HepG2 (cell line): Measurements from ENCODE around the gene KBTBD13. TPM values are rescaled to one million over a fixed set of nuclear protein-coding genes. Genes with fewer than 3 reads are reported as not detected.

Experiments
- ATAC-seq: fragments of 200-7000 bp; cut with Tn5 transposase; 3 replicates; pipeline ENCODE4 v1.9.1; 2020; ENCODE audit warnings: mild to moderate bottlenecking, moderate library complexity
- BruUV-seq: library from RNA; stranded (reverse); fragments of 400-500 nt; replicated peaks from 2 replicates; lab custom pipeline; 2021; lab: Mats Ljungman, UMichigan
- CTCF ChIA-PET: fragments of 300-600 bp; formaldehyde crosslinking; extraction: SDS; loops from one replicate; lab custom pipeline; 2021; ENCODE audit warnings: low total read pairs, inconsistent platforms, low intra/inter-chr PET ratio; lab: Yijun Ruan, JAX
- POLR2A ChIA-PET: fragments of 350-600 bp; sonication (Branson Sonifier 250); formaldehyde crosslinking; loops from one replicate; lab custom pipeline; 2020; ENCODE audit warnings: antibody characterized with exemption, inconsistent platforms; lab: Yijun Ruan, JAX
- DNase-seq: peaks from one replicate; pipeline ENCODE4 v3.0.0-alpha.2; 2015; ENCODE audit warnings: low spot score
- FAIRE-seq: peaks from 3 replicates; lab custom pipeline; 2011; peaks lifted over from hg19 to GRCh38; lab: Jason Lieb, UNC
- H2AFZ ChIP-seq: one replicate; pipeline ENCODE4 v1.6.1; 2011; ENCODE audit warnings: low read length, inconsistent platforms
- H3K27ac ChIP-seq: fragments of 300-600 bp; 3 replicates; pipeline ENCODE4 v1.8.0; 2011; ENCODE audit warnings: mixed run types, mild to moderate bottlenecking, mixed read lengths, low read length, inconsistent platforms; ENCODE audit not compliant: insufficient read depth; ENCODE audit errors: extremely low read length
- H3K27me3 ChIP-seq, 2 experiments: fragments of 200-600 bp in 1 of 2; 2 replicates in 1 of 2; 3 replicates in 1 of 2; pipeline versions ENCODE4 v1.6.0 to v1.8.0; 2011; ENCODE audit warnings: low read length in 2 of 2, mild to moderate bottlenecking in 2 of 2, moderate library complexity in 2 of 2, inconsistent platforms in 1 of 2; ENCODE audit not compliant: insufficient read depth in 2 of 2, control insufficient read depth in 1 of 2
- H3K36me3 ChIP-seq, 2 experiments: fragments of 200-600 bp in 1 of 2; replicated peaks in 1 of 2; 2 replicates in 1 of 2; 3 replicates in 1 of 2; pipeline versions ENCODE4 v1.5.1 to v1.8.0; 2011; ENCODE audit warnings: low read length in 2 of 2, inconsistent platforms in 1 of 2; ENCODE audit not compliant: insufficient read depth in 2 of 2, control insufficient read depth in 1 of 2
- H3K4me1 ChIP-seq: 2 replicates; pipeline ENCODE4 v1.5.1; 2012; ENCODE audit warnings: low read length, inconsistent platforms; ENCODE audit not compliant: insufficient read depth
- H3K4me2 ChIP-seq: 2 replicates; pipeline ENCODE4 v1.6.0; 2011; ENCODE audit warnings: low read depth, low read length, inconsistent platforms
- H3K4me3 ChIP-seq, 3 experiments: fragments of 200-600 bp in 1 of 3; sonication (generic), shearing (Covaris generic) in 1 of 3; replicated peaks in 1 of 3; 2 replicates each; pipeline ENCODE4 v1.5.1; 2011 to 2016; ENCODE audit warnings: low read length in 3 of 3, inconsistent platforms in 2 of 3, low read depth in 2 of 3, mild to moderate bottlenecking in 2 of 3, control low read depth in 1 of 3, mixed read lengths in 1 of 3; ENCODE audit not compliant: insufficient read depth in 1 of 3
- H3K79me2 ChIP-seq: one replicate; pipeline ENCODE4 v1.6.1; 2011; ENCODE audit warnings: low read length, inconsistent platforms; ENCODE audit not compliant: insufficient read depth
- H3K9ac ChIP-seq: 2 replicates; pipeline ENCODE4 v1.6.0; 2011; ENCODE audit warnings: mild to moderate bottlenecking, low read depth, low read length, inconsistent platforms; ENCODE audit not compliant: insufficient read depth
- H3K9me3 ChIP-seq: 2 replicates; pipeline ENCODE4 v1.5.1; 2012; ENCODE audit warnings: mild to moderate bottlenecking, low read length
- H4K20me1 ChIP-seq: 2 replicates; pipeline ENCODE4 v1.6.0; 2011; ENCODE audit warnings: inconsistent platforms, mild to moderate bottlenecking, low read length, moderate library complexity; ENCODE audit not compliant: insufficient read depth
- ATM ChIP-seq: fragments of 450-650 bp; IDR thresholded peaks from 2 replicates; pipeline ENCODE4 v1.7.1; 2017; ENCODE audit warnings: mild to moderate bottlenecking, borderline replicate concordance
- CAMTA2 ChIP-seq: sonication (generic); formaldehyde crosslinking; IDR thresholded peaks from 2 replicates; pipeline ENCODE4 v1.4.0; 2020; ENCODE audit warnings: mild to moderate bottlenecking, missing genetic modification reagents, borderline replicate concordance
- ISX ChIP-seq: sonication (generic); formaldehyde crosslinking; conservative IDR thresholded peaks from 2 replicates; pipeline ENCODE4 v1.5.0; 2020; ENCODE audit warnings: missing genetic modification reagents
- KAT7 ChIP-seq: IDR thresholded peaks from 2 replicates; pipeline ENCODE4 v1.6.1; 2018; ENCODE audit warnings: borderline replicate concordance, missing compliant biosample characterization
- TEAD3 ChIP-seq: optimal IDR thresholded peaks from 2 replicates; pipeline ENCODE3; 2016; ENCODE audit warnings: borderline replicate concordance
- ZBTB38 ChIP-seq: sonication (generic); formaldehyde crosslinking; IDR thresholded peaks from 2 replicates; pipeline ENCODE4 v1.5.1; 2020; ENCODE audit warnings: mild to moderate bottlenecking, missing genetic modification reagents
- ZNF12 ChIP-seq: sonication (generic); formaldehyde crosslinking; IDR thresholded peaks from 2 replicates; pipeline ENCODE4 v1.5.0; 2020; ENCODE audit warnings: missing genetic modification reagents
- ZNF775 ChIP-seq: sonication (generic); formaldehyde crosslinking; IDR thresholded peaks from 2 replicates; pipeline ENCODE4 v1.4.0; 2020; ENCODE audit warnings: missing genetic modification reagents, mild to moderate bottlenecking, moderate library complexity, borderline replicate concordance
- WGBS: methylation state at CpG from one replicate; pipeline ENCODE4 v1.1.6; 2017; ENCODE audit warnings: low lambda C conversion rate; 5-methylcytosine and 5-hydroxymethylcytosine counted together
- in situ Hi-C: cut with HindIII; loops from 2 replicates; pipeline ENCODE4 v1.10.0; 2017; ENCODE audit warnings: low pct_unique_long_range_greater_than_20kb; ENCODE audit not compliant: extremely low pct_ligation_motif_present
- intact Hi-C: fragments of 100-400 bp; cut with micrococcal nuclease; formaldehyde crosslinking; loops from one replicate; pipeline ENCODE4 v1.10.0; 2022; ENCODE audit not compliant: unreplicated experiment
- polyA plus RNA-seq, 8 experiments: library from polyadenylated mRNA; depleted of rRNA in 3 of 8; stranded (reverse) in 7 of 8; unstranded in 1 of 8; fragments of >200 nt; fragmentation: Illumina TruSeq in 4 of 8; extraction: Trizol in 4 of 8; gene quantifications; 2 replicates each; pipeline versions ENCODE4 v1.2.1 to v1.2.3, GENCODE V29; 2011 to 2016; ENCODE audit warnings: low read depth in 4 of 8, missing spikeins in 1 of 8, mixed read lengths in 1 of 8; ENCODE audit not compliant: insufficient read depth in 1 of 8
- total RNA-seq, 5 experiments: library from RNA; depleted of rRNA; stranded (reverse); fragments of >200 nt; fragmentation: Illumina TruSeq; extraction: Trizol; gene quantifications; 2 replicates each; pipeline ENCODE4 v1.2.3, GENCODE V29; 2016; ENCODE audit warnings: low read depth in 1 of 5

Gene KBTBD13
- total and polyA plus RNA-seq, 2 of the 13 experiments (the other 11 are each of a cell fraction or from before 2014, with no cell fraction given), result not detected

DNA sequence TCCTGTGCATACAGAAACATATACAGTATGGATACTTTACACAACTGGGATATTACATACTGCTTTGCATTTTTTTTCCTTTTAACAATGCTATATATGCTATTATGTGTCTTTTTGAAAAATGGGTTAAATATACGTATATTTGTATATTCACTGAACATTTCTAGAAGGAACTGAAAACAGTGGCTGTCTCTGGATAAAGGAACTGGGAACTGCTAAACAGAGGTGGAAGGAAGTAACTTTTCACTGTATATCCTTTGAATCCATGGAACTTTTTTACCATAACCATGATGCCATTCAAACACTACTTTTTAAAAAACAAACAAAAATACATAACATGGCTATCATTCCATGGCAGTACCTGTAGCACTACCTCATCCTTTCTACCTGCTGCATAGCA is 49.0 kb upstream of the KBTBD13 start:
- ChIA-PET CTCF (no interaction called here), POLR2A (no interaction called here)
- no peak for FAIRE-seq
- WGBS, result 90% methylated on average over 1 of the region's 1 CpG
- Histone ChIP-seq H3K4me2 (peak overlapping the region; percentile 85), H3K4me1 (peaks cover 36% of the 10 kb centered on the region), H3K36me3 (peaks cover 5 to 21% of the 10 kb centered on the region in 2 experiments; a peak in 3 of 5 replicates), H3K4me3 (peak overlapping the region in 2 of 3 experiments; percentile 89 to 95; a peak in 1 of 6 replicates), H3K27ac (no peak overlapping the region), H3K79me2 (peaks cover 15% of the 10 kb centered on the region), H3K27me3 (no peaks in the 10 kb centered on the region; a peak in 1 of 5 replicates), H2AFZ (no peak overlapping the region), H3K9me3 (no peaks in the 10 kb centered on the region), H3K9ac (peak overlapping the region; percentile 87; the same call in 1 of the 2 replicates), H4K20me1 (no peaks in the 10 kb centered on the region)
- intact Hi-C loops (no loop called here), in situ Hi-C loops (no loop called here)
- no peak for DNase-seq
- no peak for ATAC-seq
- TF ChIP-seq ISX (CRISPR knock-in tag), result no peak
- no peak for TF ChIP-seq CAMTA2
- no peak for TF ChIP-seq ZNF12 (CRISPR knock-in tag)
- TF ChIP-seq ATM, result no peak
- BruUV-seq, result no TSS peak

DNA sequence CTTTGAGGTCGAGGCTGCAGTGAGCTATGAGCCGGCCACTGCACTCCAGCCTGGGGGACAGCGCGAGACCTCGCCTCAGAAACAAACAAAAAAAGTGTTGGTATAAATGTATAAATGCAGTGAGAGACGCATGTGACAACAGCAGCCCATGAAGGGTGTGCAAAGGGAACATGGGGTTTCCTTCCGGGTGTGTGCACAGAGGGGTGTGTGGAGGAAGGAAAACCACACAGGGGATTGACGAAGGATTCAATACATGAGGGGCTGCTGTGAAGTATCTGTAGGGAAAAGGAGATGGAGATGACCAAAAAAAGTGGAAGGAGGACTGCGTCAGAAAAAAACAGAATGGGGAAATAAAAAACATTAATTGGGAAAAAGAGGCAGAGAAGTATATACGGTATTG is 48.2 kb upstream of the KBTBD13 start:
- H3K4me2 ChIP-seq, result peak overlapping the region; percentile 85
- WGBS, result 33% methylated on average over 10 of the region's 10 CpGs
- no peak for FAIRE-seq
- H3K4me3 ChIP-seq, result peak overlapping the region; percentile 89 to 97 (median 95)
- H3K27ac ChIP-seq, result no peak overlapping the region
- CTCF ChIA-PET, result no interaction called here
- DNase-seq, result no peak
- H3K4me1 ChIP-seq, result peaks cover 44% of the 10 kb centered on the region
- no peaks in the 10 kb centered on the region for H3K9me3 ChIP-seq
- in situ Hi-C loops, result no loop called here
- POLR2A ChIA-PET, result no interaction called here
- H4K20me1 ChIP-seq, result no peaks in the 10 kb centered on the region
- no peaks in the 10 kb centered on the region; a peak in 1 of 5 replicates for H3K27me3 ChIP-seq
- peaks cover 15% of the 10 kb centered on the region for H3K79me2 ChIP-seq
- no TSS peak for BruUV-seq
- TF ChIP-seq KAT7 (CRISPR knock-in tag) (0 out of 2 replicates have a peak, but pooled peaks have one; percentile 7), ZNF775 (CRISPR knock-in tag) (no peak), ZBTB38 (CRISPR knock-in tag) (0 out of 2 replicates have a peak, but pooled peaks have one; percentile 29), TEAD3 (CRISPR knock-in tag) (peak; percentile 9)
- peaks cover 5 to 18% of the 10 kb centered on the region in 2 experiments; a peak in 3 of 5 replicates for H3K36me3 ChIP-seq
- H3K9ac ChIP-seq, result peak overlapping the region; percentile 87
- no peak for ATAC-seq
- intact Hi-C loops, result no loop called here
- no peak overlapping the region for H2AFZ ChIP-seq
